Stimulated activated CD4-positive, alpha-beta T cell treated with anti-CD3 and anti-CD28 coated beads, Interleukin-15, amount 100 ng/mL, for 1 hour (primary cell): Measurements from ENCODE around the gene RABL6.
"Not testable (repeated sequence)": the region's sequence is repeated elsewhere in the genome, so short reads cannot be mapped to it uniquely, and the experiment has no call there.

Experiments used
- DNase-seq, 2 donors: peaks; one replicate each; pipeline ENCODE4 v3.0.0-alpha.2; 2020; ENCODE audit warnings: low read depth in 1 of 2, low spot score in 1 of 2

Gene RABL6

GRCh38 chr9:136820971-136821825, 13.4 kb downstream of the RABL6 start:
- no peak for DNase-seq

GRCh38 chr9:136821826-136822544, 14.2 kb downstream of the RABL6 start:
- DNase-seq: no peak

- no peak for DNase-seq
Measured at GRCh38 chr9:136823136-136824046, 15.6 kb downstream of the RABL6 start.

GRCh38 chr9:136824496-136825225, 16.9 kb downstream of the RABL6 start:
- no peak for DNase-seq

- no peak for DNase-seq
Measured at GRCh38 chr9:136825295-136826187, 17.8 kb downstream of the RABL6 start.

- no peak for DNase-seq
Measured at GRCh38 chr9:136826188-136826541, 18.4 kb downstream of the RABL6 start.

DNA sequence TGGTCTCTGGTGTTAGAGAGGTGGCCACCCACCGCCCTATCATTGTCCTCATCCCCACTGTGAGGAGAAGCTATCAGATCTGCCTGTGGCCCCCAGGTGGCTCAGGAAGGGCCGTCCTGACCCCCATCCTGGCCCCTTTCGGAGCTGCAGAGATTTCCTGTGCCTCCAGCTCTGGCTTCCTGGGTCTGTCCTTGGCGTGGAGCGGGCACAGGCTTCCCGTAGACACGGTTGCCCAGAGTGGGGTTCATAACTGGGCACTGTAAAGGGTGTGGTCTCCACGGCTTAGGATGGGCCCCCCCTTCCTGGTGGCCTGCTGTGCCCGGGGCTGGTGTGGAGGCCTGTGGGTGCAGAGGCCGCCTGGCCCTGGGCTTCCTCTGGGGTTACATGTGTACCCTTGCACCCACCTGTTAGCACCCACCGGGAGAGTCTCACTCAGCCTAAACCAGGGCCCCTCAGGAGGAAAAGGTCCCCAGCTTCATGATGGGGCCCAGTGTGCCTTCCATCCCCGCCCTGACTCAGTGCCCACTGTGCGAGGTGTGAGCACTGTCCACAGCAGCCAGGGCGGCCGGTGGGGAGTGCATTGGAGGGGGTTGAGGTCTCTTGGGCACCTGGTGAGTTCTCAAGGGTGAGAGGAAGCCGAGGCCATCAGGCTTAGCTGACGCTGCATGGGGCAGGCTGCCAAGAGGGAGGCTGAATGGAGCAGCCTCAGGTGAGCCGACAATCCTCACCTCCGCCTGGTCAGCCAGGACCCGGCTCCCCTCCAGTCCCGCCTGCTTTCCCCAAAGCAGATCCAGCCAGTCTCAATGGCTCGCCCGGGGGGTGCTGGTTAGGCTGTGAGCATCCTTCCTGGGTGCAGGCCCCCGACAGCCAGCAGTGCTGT, 19.2 kb downstream of the RABL6 start:
- no peak for DNase-seq

- DNase-seq: no peak
Measured at GRCh38 chr9:136827794-136828473, 20.2 kb downstream of the RABL6 start.

DNA sequence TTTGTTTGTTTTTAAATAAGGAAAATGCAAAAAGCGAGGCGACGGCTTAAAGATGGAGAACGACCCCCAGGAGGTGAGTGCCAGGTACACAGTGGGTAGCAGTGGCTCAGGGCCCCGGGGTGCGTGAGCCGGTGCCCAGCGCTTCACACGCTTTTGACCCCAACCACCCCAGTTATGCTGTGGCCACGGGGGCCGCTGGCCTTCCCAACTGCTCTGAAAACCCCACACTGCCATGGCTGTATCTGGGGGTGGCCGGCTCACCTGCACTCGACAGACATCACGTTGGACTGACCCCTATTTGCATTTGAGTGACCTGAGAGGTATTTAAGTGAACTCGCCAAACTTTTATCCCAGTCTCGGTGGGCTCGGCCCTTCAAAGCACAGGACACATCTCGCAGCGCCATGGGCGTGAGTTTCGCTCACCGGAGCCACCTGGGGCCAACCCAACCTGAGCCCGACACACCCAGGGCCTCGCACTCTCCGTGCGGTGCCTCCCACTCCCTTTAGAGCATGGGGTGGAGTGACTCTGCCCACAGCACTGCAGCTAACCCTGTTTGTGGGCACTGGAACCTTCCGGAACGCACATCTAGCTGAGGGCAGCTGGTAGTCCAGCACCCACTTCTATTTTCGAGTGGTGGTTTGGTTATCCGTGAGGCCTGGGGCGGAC, 20.9 kb downstream of the RABL6 start:
- DNase-seq: no peak

DNA sequence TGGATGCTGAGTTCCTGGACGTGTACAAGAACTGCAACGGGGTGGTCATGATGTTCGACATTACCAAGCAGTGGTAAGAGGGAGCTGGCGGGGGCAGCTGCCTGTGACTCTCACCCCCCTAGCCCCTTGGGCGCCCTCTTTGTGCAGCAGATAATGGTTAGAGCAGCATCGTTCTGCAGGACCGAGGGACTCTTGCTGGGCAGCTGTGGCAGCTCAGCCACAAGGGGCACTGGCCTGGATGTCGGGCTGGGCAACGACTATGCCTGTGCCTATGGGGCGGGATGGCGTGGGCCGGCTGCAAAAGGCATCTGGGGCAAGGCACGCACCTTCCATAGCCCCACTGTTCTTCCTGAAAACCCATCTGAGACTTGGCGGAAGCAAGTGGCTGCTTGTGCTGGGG, 21.7 kb downstream of the RABL6 start:
- no peak for DNase-seq

DNA sequence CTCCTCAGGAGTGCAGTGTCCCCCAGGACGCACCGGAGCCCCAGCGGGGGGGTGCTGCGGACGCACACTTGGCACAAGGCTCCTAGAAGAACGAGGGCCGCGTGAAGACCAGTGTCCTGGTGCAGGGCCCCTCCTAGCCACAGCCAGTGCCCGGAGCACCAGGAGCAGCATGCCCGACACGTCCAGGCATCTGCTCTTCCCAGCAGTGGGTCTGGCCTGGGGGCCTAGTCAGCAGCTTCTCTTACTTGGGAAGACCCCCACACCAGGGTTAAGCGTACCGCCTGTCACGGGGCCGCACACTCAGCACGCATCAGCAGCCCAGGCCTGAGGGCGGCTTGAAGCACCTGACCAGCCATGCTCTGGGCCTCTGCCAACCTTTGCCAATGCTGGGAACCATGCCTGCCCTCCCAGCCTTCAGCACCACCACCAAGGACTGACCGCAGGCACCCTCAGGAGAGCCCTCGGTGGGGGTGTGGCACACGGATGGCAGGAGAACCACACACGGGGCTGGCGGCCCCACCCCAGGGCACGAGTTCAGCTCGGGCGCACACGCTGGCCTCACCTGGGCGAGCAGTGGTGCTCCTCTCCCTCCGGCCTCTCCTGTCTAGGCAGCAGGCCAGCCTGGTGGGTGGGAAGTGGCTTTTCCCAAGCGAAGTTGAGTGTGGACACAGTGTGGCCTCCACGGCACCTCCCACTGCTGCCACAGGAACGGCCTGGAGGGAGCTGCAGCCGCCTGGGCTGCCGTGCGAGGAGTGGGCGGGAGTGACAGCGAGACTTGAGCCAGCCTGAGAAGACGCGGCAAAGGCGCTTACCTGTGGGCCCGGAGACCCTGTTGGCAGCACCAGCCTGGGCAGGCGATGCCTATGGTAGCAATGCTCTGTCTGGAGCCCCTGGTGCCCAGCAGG, 22.5 kb downstream of the RABL6 start:
- no peak for DNase-seq

DNA sequence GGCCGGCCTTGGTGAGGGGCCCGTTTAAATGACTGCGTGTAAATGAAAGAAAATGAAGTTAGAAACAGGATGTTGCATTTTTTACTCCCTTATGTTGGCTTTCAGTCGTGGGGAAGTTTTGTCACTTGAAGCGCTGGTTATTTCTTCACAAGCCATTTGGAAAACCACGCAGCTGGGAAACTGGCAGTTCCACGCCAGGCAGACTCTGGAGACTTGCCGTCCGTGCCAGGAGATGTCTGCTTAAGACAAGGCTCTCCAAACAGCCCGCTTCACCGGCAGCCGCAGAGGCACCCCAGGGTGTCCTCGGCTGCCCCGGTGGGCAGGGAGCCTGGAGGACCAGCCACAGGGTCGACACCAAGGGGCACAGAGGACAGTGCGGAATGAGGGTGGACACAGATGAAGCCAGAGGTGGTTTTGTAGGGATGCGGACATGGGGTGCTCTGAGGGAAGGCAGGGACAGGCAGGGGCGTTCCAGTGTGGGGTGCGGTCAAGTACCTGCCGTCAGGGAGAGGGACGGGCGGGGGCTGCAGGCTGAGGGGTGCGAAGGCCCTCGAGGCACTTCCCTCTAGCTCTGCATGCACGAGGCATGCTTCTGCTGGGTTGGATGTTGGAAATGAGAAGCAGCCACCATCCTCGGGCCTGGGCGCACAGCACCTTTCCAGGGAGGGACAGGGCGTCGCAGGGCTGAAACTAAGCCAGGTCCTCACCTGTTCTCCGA, 23.4 kb downstream of the RABL6 start:
- no peak for DNase-seq

DNA sequence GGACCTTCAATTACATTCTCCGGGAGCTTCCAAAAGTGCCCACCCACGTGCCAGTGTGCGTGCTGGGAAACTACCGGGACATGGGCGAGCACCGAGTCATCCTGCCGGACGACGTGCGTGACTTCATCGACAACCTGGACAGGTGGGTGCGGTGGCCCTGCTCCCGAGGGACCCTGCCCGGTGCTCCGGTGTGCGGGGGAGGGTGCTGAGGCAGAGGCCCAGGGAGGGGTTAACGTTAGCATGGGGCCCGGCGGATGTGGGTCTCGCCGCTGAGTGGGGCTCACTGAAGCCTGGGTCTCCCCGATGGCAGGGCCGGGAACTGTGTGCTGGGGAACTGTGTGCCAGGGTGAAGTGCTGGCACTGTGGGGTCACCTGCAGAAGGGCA, 24.0 kb downstream of the RABL6 start:
- DNase-seq: no peak

DNA sequence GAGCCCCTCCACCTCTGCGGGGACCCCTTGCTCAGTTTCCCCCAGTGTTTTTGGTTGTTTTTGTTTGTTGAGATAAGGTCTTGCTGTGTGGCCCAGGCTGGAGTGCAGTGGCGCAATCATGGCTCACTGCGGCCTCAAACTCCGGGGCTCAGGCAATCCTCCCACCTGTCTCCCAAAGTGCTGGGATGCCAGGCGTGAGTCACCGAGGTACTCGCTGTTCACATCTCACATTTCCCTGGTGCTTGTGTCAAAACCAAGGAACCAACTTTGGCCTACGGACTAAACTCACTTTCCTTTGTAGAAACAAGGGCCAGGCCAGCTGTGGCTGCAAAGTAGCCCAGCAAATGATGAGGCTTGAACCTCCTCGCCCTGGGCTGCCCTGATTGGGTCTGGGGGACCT, 24.8 kb downstream of the RABL6 start:
- DNase-seq: no peak

- not testable (repeated sequence) for DNase-seq
Measured at GRCh38 chr9:136833381-136834048, 25.8 kb downstream of the RABL6 start.
